Measurements from ENCODE around the gene TCAIM.
"Not testable (repeated sequence)": the region's sequence is repeated elsewhere in the genome, so short reads cannot be mapped to it uniquely, and the experiment has no call there.

DNA sequence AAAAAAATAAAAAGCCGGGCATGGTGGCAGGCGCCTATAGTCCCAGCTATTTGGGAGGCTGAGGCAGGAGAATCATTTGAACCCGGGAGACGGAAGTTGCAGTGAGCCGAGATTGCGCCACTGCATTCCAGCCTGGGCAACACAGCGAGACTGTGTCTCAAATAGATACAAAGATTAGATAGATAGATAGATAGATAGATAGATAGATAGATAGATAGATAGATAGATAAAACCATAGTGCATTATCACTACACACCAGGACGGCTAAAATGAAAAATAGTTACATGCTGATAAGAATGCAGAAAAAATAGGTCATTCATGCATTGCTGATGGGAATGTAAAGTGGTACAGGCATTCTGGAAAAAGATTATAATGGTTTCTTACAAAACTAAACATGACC is 59.7 kb downstream of the TCAIM start:
- not testable (repeated sequence) for TF ChIP-seq POLR2A (IDR thresholded peaks at IDR 0.05; ENCODE audit: low read length); GATA1 (IDR thresholded peaks at IDR 0.05; ENCODE audit: low read depth, low read length)

All from erythroblast (primary cell).